ENCODE data around the gene BEND7. TPM values are rescaled to one million over a fixed set of nuclear protein-coding genes. Genes with fewer than 3 reads are reported as not detected.

Gene BEND7
- total RNA-seq, 1 experiment from 2014 or later = 7.6 TPM

DNA sequence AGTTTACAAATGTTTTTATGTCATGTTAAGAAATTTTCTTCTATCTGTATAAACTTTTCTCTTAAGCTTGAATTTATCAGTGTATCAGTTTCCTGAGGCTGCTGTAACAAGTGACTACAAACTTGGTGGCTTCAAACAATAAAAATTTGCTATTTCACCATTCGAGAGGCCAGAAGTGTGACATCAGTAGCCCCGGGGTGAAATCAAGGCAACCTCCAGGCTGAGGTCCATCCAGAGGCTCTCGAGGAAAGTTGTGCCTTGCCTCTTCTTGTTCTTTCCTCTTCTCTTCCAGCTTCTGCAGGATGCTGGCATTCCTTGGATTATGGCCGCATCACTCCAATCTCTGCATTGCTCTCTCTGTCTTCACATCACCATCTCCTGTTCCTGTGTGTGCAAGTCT, 6.5 kb upstream of the BEND7 start:
- ATAC-seq (no peak), DNase-seq (ENCODE audit: low read depth, low spot score) (no peak)
- Histone ChIP-seq H3K27me3 (ENCODE audit: control insufficient read depth, insufficient read depth, low read length) (peaks cover 3% of the 10 kb centered on the region; the same call in 1 of the 2 replicates), H3K36me3 (ENCODE audit: control insufficient read depth, insufficient read depth, low read length) (no peaks in the 10 kb centered on the region), H3K27ac (ENCODE audit: low read length) (no peak overlapping the region), H3K4me1 (ENCODE audit: control insufficient read depth, insufficient read depth, low read length) (no peaks in the 10 kb centered on the region), H3K4me3 (ENCODE audit: low read depth in 2 of 2, low read length in 2 of 2) (no peak overlapping the region), H3K9me3 (ENCODE audit: control insufficient read depth, insufficient read depth, low read depth, low read length) (no peaks in the 10 kb centered on the region)
- ChIA-PET POLR2A (no interaction called here), CTCF (interaction anchor here (0.6 kb wide), 1 partner anchor 10 kb away, joined by 6 read pairs; no protein-coding TSS in a partner anchor)
- TF ChIP-seq, protein P1, sequence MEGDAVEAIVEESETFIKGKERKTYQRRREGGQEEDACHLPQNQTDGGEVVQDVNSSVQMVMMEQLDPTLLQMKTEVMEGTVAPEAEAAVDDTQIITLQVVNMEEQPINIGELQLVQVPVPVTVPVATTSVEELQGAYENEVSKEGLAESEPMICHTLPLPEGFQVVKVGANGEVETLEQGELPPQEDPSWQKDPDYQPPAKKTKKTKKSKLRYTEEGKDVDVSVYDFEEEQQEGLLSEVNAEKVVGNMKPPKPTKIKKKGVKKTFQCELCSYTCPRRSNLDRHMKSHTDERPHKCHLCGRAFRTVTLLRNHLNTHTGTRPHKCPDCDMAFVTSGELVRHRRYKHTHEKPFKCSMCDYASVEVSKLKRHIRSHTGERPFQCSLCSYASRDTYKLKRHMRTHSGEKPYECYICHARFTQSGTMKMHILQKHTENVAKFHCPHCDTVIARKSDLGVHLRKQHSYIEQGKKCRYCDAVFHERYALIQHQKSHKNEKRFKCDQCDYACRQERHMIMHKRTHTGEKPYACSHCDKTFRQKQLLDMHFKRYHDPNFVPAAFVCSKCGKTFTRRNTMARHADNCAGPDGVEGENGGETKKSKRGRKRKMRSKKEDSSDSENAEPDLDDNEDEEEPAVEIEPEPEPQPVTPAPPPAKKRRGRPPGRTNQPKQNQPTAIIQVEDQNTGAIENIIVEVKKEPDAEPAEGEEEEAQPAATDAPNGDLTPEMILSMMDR (IDR thresholded peaks at IDR 0.05) = no peak
- TF ChIP-seq POLR2AphosphoS5 (IDR thresholded peaks at IDR 0.05; ENCODE audit: low read depth, low read length) (no peak), TCF7L2 (IDR thresholded peaks at IDR 0.05; ENCODE audit: low read depth, low read length) (no peak), SIN3A (IDR thresholded peaks at IDR 0.05; ENCODE audit: borderline replicate concordance, insufficient read depth, low read depth, low read length) (no peak)
- TF ChIP-seq, protein P2, sequence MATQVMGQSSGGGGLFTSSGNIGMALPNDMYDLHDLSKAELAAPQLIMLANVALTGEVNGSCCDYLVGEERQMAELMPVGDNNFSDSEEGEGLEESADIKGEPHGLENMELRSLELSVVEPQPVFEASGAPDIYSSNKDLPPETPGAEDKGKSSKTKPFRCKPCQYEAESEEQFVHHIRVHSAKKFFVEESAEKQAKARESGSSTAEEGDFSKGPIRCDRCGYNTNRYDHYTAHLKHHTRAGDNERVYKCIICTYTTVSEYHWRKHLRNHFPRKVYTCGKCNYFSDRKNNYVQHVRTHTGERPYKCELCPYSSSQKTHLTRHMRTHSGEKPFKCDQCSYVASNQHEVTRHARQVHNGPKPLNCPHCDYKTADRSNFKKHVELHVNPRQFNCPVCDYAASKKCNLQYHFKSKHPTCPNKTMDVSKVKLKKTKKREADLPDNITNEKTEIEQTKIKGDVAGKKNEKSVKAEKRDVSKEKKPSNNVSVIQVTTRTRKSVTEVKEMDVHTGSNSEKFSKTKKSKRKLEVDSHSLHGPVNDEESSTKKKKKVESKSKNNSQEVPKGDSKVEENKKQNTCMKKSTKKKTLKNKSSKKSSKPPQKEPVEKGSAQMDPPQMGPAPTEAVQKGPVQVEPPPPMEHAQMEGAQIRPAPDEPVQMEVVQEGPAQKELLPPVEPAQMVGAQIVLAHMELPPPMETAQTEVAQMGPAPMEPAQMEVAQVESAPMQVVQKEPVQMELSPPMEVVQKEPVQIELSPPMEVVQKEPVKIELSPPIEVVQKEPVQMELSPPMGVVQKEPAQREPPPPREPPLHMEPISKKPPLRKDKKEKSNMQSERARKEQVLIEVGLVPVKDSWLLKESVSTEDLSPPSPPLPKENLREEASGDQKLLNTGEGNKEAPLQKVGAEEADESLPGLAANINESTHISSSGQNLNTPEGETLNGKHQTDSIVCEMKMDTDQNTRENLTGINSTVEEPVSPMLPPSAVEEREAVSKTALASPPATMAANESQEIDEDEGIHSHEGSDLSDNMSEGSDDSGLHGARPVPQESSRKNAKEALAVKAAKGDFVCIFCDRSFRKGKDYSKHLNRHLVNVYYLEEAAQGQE (IDR thresholded peaks at IDR 0.05; ENCODE audit: insufficient read depth in 1 of 2, low read depth in 2 of 2, low read length in 1 of 2) = no peak
- no TSS peak for BruUV-seq (replicated peaks)
- intact Hi-C loops (cut with micrococcal nuclease; ENCODE audit: unreplicated experiment) = no loop called here
- in situ Hi-C loops (cut with HindIII; ENCODE audit: low pct_unique_long_range_greater_than_20kb, low sequenced_read_pairs) = no loop called here

DNA sequence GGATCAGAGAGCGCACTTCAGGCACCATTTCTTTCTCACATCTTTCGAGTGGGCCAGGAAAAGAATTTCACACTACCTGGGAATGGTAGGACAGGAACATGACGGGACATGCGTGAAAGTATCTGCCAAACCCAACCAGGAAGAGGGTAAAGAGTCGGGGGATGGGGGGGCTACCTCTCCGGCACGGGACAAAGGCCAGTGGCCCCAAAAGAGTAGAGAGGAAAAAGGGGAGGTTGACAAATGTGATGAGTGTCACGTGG, 830 bp upstream of the BEND7 start:
- no TSS peak for BruUV-seq (replicated peaks)
- intact Hi-C loops (cut with micrococcal nuclease; ENCODE audit: unreplicated experiment) (no loop called here), in situ Hi-C loops (cut with HindIII; ENCODE audit: low pct_unique_long_range_greater_than_20kb, low sequenced_read_pairs) (no loop called here)
- ChIA-PET CTCF (no interaction called here), POLR2A (no interaction called here)
- TF ChIP-seq, protein P2 (IDR thresholded peaks at IDR 0.05; ENCODE audit: insufficient read depth in 1 of 2, low read depth in 2 of 2, low read length in 1 of 2) = no peak
- TF ChIP-seq POLR2AphosphoS5 (IDR thresholded peaks at IDR 0.05; ENCODE audit: low read depth, low read length) = no peak
- no peak for TF ChIP-seq SIN3A (IDR thresholded peaks at IDR 0.05; ENCODE audit: borderline replicate concordance, insufficient read depth, low read depth, low read length)
- TF ChIP-seq TCF7L2 (IDR thresholded peaks at IDR 0.05; ENCODE audit: low read depth, low read length) = no peak
- Histone ChIP-seq H3K27me3 (ENCODE audit: control insufficient read depth, insufficient read depth, low read length) (no peaks in the 10 kb centered on the region; the same call in 1 of the 2 replicates), H3K4me3 (ENCODE audit: low read depth in 2 of 2, low read length in 2 of 2) (no peak overlapping the region; a peak in 1 of 4 replicates), H3K36me3 (ENCODE audit: control insufficient read depth, insufficient read depth, low read length) (no peaks in the 10 kb centered on the region; the same call in 1 of the 2 replicates), H3K9me3 (ENCODE audit: control insufficient read depth, insufficient read depth, low read depth, low read length) (no peaks in the 10 kb centered on the region), H3K27ac (ENCODE audit: low read length) (no peak overlapping the region), H3K4me1 (ENCODE audit: control insufficient read depth, insufficient read depth, low read length) (no peaks in the 10 kb centered on the region)
- ATAC-seq (no peak), DNase-seq (ENCODE audit: low read depth, low spot score) (no peak)

Measured in Panc1 (cell line).